B cell (primary cell): ENCODE results near the gene ATP6V0E1. TPM values are rescaled to one million over a fixed set of nuclear protein-coding genes. Genes with fewer than 3 reads are reported as not detected.

Experiments used
- ATAC-seq: fragments of 200-7000 bp; cut with Tn5 transposase; one replicate; pipeline ENCODE4 v1.10.0; 2021; ENCODE audit warnings: low read depth, mild to moderate bottlenecking, moderate number of reproducible peaks, moderate library complexity
- CTCF ChIA-PET: fragments of 350-600 bp; sonication (Branson Sonifier 250); formaldehyde crosslinking; loops from one replicate; lab custom pipeline; 2021; ENCODE audit warnings: antibody characterized with exemption, inconsistent platforms; lab: Charles Lee
- POLR2A ChIA-PET: fragments of 350-600 bp; sonication (Branson Sonifier 250); formaldehyde crosslinking; loops from one replicate; lab custom pipeline; 2021; ENCODE audit warnings: antibody characterized with exemption; lab: Charles Lee
- DNase-seq: peaks from one replicate; pipeline ENCODE4 v3.0.0; 2013
- H2AFZ ChIP-seq: 2 replicates; pipeline ENCODE4 v1.6.1; 2012; ENCODE audit warnings: mild to moderate bottlenecking, low read depth, low read length; ENCODE audit not compliant: insufficient read depth, poor library complexity, severe bottlenecking
- H3K27ac ChIP-seq, 2 donors: 1 replicate in 1 of 2; 2 replicates in 1 of 2; pipeline ENCODE4 v1.5.1; 2012 to 2013; ENCODE audit warnings: low read length in 2 of 2, mild to moderate bottlenecking in 2 of 2, moderate library complexity in 1 of 2
- H3K27me3 ChIP-seq, 4 experiments: fragments of 200-600 bp in 1 of 4; sonication (generic) in 1 of 4; replicated peaks in 1 of 4; 1 replicate in 2 of 4; 2 replicates in 2 of 4; pipeline versions ENCODE4 v1.6.1 to v1.7.0; 2013 to 2016; ENCODE audit warnings: low read length in 3 of 4, mild to moderate bottlenecking in 2 of 4, mixed read lengths in 1 of 4, moderate library complexity in 1 of 4; ENCODE audit not compliant: insufficient read depth in 4 of 4, control insufficient read depth in 3 of 4; ENCODE audit errors: control extremely low read depth in 1 of 4
- H3K36me3 ChIP-seq, 2 experiments: replicated peaks in 1 of 2; 1 replicate in 1 of 2; 2 replicates in 1 of 2; pipeline versions ENCODE4 v1.6.1 to v1.7.1; 2013; ENCODE audit warnings: low read length in 1 of 2; ENCODE audit not compliant: insufficient read depth in 2 of 2, control insufficient read depth in 1 of 2; ENCODE audit errors: control extremely low read depth in 1 of 2, extremely low read depth in 1 of 2
- H3K4me1 ChIP-seq, 2 donors: fragments of 200-600 bp in 1 of 2; sonication (generic) in 1 of 2; 1 replicate in 1 of 2; 2 replicates in 1 of 2; pipeline versions ENCODE4 v1.5.1 to v1.6.1; 2013 to 2017; ENCODE audit warnings: low read length in 2 of 2; ENCODE audit not compliant: control insufficient read depth in 2 of 2, insufficient read depth in 2 of 2
- H3K4me2 ChIP-seq: replicated peaks from 2 replicates; pipeline ENCODE3; 2012; ENCODE audit warnings: mild to moderate bottlenecking, low read depth, low read length; ENCODE audit not compliant: poor library complexity, severe bottlenecking
- H3K4me3 ChIP-seq, 5 experiments: fragments of 200-600 bp in 1 of 5; sonication (generic) in 1 of 5; 1 replicate in 3 of 5; 2 replicates in 2 of 5; pipeline versions ENCODE4 v1.5.1 to v1.7.0; 2011 to 2016; ENCODE audit warnings: low read length in 4 of 5, mild to moderate bottlenecking in 4 of 5, low read depth in 2 of 5, control low read depth in 1 of 5, moderate library complexity in 1 of 5; ENCODE audit not compliant: insufficient read depth in 1 of 5; ENCODE audit errors: control extremely low read depth in 1 of 5, extremely low read depth in 1 of 5
- H3K79me2 ChIP-seq: fragments of 200-600 bp; sonication (generic); one replicate; pipeline ENCODE4 v1.6.0; 2016; ENCODE audit warnings: low read length; ENCODE audit not compliant: control insufficient read depth, insufficient read depth
- H3K9ac ChIP-seq: fragments of 200-600 bp; sonication (generic); 2 replicates; pipeline ENCODE4 v1.6.1; 2017; ENCODE audit warnings: mild to moderate bottlenecking, low read length, moderate library complexity
- H3K9me3 ChIP-seq, 3 donors: one replicate each; pipeline versions ENCODE4 v1.6.1 to v1.7.1; 2013; ENCODE audit warnings: low read length in 2 of 3; ENCODE audit not compliant: control insufficient read depth in 2 of 3, insufficient read depth in 1 of 3; ENCODE audit errors: control extremely low read depth in 1 of 3
- H4K20me1 ChIP-seq: 2 replicates; pipeline ENCODE4 v1.6.0; 2012; ENCODE audit warnings: mild to moderate bottlenecking, low read length; ENCODE audit not compliant: insufficient read depth, control insufficient read depth, poor library complexity, severe bottlenecking
- H3K27ac Mint-ChIP-seq: one replicate; pipeline ENCODE4 v1.8.0; 2021; ENCODE audit warnings: mixed read lengths
- H3K27me3 Mint-ChIP-seq: one replicate; pipeline ENCODE4 v1.8.0; 2021; ENCODE audit warnings: mixed read lengths
- H3K4me1 Mint-ChIP-seq: one replicate; pipeline ENCODE4 v1.8.0; 2021; ENCODE audit warnings: mixed read lengths
- H3K4me3 Mint-ChIP-seq: one replicate; pipeline ENCODE4 v1.8.0; 2021; ENCODE audit warnings: mixed read lengths
- H3K9me3 Mint-ChIP-seq: one replicate; pipeline ENCODE4 v1.8.0; 2022; ENCODE audit warnings: mixed read lengths; ENCODE audit not compliant: insufficient read depth
- EZH2 ChIP-seq: IDR thresholded peaks from 2 replicates; pipeline ENCODE4 v1.6.1; 2012; ENCODE audit warnings: borderline replicate concordance, low read depth, mild to moderate bottlenecking, moderate library complexity, low read length; ENCODE audit not compliant: insufficient read depth, poor library complexity, severe bottlenecking
- WGBS: methylation state at CpG from one replicate; pipeline ENCODE4 v1.1.5; 2013; ENCODE audit warnings: missing lambda C conversion rate; ENCODE audit not compliant: insufficient coverage; 5-methylcytosine and 5-hydroxymethylcytosine counted together
- intact Hi-C: fragments of 100-400 bp; cut with micrococcal nuclease; formaldehyde crosslinking; loops from one replicate; pipeline ENCODE4 v1.10.0; 2022
- polyA plus RNA-seq: library from polyadenylated mRNA; depleted of rRNA; stranded (reverse); fragments of >200 nt; gene quantifications from 2 replicates; pipeline ENCODE4 v1.2.3, GENCODE V29; 2012
- total RNA-seq, 2 donors: library from RNA; stranded (reverse); fragments of 120-200 nt in 1 of 2; gene quantifications; 1 replicate in 1 of 2; 2 replicates in 1 of 2; pipeline versions ENCODE4 v1.2.3 to v1.2.4, GENCODE V29; 2013 to 2022
- TF ChIP-seq, protein P1 (sequence below): fragments of 200-600 bp; IDR thresholded peaks from one replicate; pipeline ENCODE4 v1.8.0; 2022; ENCODE audit warnings: antibody characterized with exemption, mild to moderate bottlenecking

The ATP6V0E1 gene
- total and polyA plus RNA-seq, 2 donors (not counting 1 experiment from before 2014, with no cell fraction given) = 93.8 to 127 TPM

DNA sequence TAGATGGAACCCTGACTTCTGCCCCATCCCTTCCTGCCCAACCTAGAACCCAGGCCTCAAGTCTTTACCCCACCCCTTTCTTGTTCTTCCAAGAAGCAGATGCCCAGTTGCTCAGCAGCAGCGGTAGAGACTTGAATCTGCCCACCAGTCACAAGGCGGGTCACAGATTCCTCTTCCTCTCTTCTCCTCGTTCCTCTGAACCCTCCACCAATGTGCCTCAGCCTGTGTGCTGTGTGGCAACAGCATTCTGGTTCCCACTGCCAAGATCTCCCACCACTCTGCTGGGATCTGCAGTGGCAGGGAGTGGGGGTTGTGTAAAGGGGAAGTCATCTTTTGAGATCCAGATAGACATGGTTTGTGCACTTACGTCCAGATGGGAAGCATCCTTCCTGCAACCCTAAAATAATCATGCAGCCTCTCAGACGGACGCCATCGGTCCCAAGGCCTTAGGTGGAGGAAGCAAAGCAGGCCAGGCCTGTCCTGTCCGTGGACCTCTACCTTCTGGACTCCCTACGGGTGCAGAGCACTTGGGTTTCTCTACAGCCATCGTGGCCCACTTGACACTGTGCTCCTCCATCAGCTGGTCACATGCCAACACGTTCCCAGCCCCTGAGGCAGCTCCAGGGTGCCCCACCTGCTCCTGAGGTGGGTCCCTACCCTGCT, 32.1 kb upstream of the ATP6V0E1 start:
- no peaks in the 10 kb centered on the region for H4K20me1 ChIP-seq
- H3K4me3 Mint-ChIP-seq = no peak overlapping the region
- POLR2A ChIA-PET = interaction anchor here (0.5 kb wide), 1 partner anchor 14 kb away, joined by 5 read pairs; no protein-coding TSS in a partner anchor
- no peaks in the 10 kb centered on the region for H3K79me2 ChIP-seq
- peaks cover 4% of the 10 kb centered on the region for H3K4me1 Mint-ChIP-seq
- intact Hi-C loops = no loop called here
- H3K9ac ChIP-seq = no peak overlapping the region
- no peak overlapping the region for H3K4me3 ChIP-seq
- TF ChIP-seq EZH2 = no peak
- TF ChIP-seq, protein P1, sequence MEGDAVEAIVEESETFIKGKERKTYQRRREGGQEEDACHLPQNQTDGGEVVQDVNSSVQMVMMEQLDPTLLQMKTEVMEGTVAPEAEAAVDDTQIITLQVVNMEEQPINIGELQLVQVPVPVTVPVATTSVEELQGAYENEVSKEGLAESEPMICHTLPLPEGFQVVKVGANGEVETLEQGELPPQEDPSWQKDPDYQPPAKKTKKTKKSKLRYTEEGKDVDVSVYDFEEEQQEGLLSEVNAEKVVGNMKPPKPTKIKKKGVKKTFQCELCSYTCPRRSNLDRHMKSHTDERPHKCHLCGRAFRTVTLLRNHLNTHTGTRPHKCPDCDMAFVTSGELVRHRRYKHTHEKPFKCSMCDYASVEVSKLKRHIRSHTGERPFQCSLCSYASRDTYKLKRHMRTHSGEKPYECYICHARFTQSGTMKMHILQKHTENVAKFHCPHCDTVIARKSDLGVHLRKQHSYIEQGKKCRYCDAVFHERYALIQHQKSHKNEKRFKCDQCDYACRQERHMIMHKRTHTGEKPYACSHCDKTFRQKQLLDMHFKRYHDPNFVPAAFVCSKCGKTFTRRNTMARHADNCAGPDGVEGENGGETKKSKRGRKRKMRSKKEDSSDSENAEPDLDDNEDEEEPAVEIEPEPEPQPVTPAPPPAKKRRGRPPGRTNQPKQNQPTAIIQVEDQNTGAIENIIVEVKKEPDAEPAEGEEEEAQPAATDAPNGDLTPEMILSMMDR = no peak
- no peaks in the 10 kb centered on the region for H3K27me3 Mint-ChIP-seq
- no peaks in the 10 kb centered on the region for H3K4me1 ChIP-seq
- WGBS = 92% methylated on average over 8 of the region's 11 CpGs
- no peak overlapping the region for H3K27ac Mint-ChIP-seq
- no peaks in the 10 kb centered on the region for H3K9me3 Mint-ChIP-seq
- ATAC-seq (no peak), DNase-seq (no peak)
- no peak overlapping the region for H3K27ac ChIP-seq
- H3K4me2 ChIP-seq = no peak overlapping the region
- no peak overlapping the region for H2AFZ ChIP-seq
- H3K36me3 ChIP-seq = peaks cover 2 to 28% of the 10 kb centered on the region in 2 experiments
- H3K9me3 ChIP-seq = no peaks in the 10 kb centered on the region
- CTCF ChIA-PET = interaction anchor here (2.0 kb wide), 1 partner anchor 237 kb away, joined by 6 read pairs; no protein-coding TSS in a partner anchor
- no peaks in the 10 kb centered on the region for H3K27me3 ChIP-seq

DNA sequence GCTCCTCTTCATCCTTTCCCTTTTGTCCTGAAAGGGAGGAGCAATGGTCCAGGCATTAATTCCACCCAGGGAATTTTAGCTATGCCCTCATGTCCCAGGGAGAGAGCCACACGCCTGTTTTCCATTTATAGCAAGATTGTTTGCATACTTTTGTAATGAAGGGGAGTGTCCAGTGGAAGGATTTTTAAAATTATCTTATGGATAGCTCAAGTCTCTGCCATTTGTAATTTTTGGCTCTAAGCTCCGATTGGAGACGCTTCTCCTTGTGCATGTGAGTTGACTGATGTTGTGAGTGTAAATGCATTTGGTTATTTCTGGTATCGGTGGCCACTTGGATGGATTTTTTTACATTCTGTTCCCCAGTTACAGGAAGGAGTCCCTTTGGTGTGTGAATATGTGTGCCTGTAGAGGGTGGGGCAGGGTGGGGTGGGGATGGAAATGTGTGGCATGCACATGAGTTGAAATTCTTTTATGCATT, 31.5 kb upstream of the ATP6V0E1 start:
- Histone ChIP-seq H3K36me3 (peaks cover 2 to 26% of the 10 kb centered on the region in 2 experiments), H3K9ac (no peak overlapping the region), H3K27me3 (no peaks in the 10 kb centered on the region), H3K4me1 (no peaks in the 10 kb centered on the region), H3K9me3 (no peaks in the 10 kb centered on the region), H3K27ac (no peak overlapping the region), H3K4me2 (no peak overlapping the region), H3K79me2 (no peaks in the 10 kb centered on the region), H3K4me3 (no peak overlapping the region), H2AFZ (no peak overlapping the region), H4K20me1 (no peaks in the 10 kb centered on the region)
- no peak overlapping the region for H3K27ac Mint-ChIP-seq
- POLR2A ChIA-PET = interaction anchor here (0.5 kb wide), 1 partner anchor 14 kb away, joined by 5 read pairs; no protein-coding TSS in a partner anchor
- no peak for DNase-seq
- intact Hi-C loops = no loop called here
- no peak for ATAC-seq
- 91% methylated on average over 4 of the region's 4 CpGs for WGBS
- H3K4me1 Mint-ChIP-seq = peaks cover 4% of the 10 kb centered on the region
- H3K9me3 Mint-ChIP-seq = no peaks in the 10 kb centered on the region
- H3K27me3 Mint-ChIP-seq = no peaks in the 10 kb centered on the region
- CTCF ChIA-PET = interaction anchor here (2.0 kb wide), 1 partner anchor 237 kb away, joined by 6 read pairs; no protein-coding TSS in a partner anchor
- TF ChIP-seq, protein P1 = no peak
- TF ChIP-seq EZH2 = no peak
- no peak overlapping the region for H3K4me3 Mint-ChIP-seq
